OCI-LY1 (cell line): ENCODE measurements around the gene ISG20.
"Not testable (repeated sequence)": the region's sequence is repeated elsewhere in the genome, so short reads cannot be mapped to it uniquely, and the experiment has no call there.

Source experiments
- H2AFZ ChIP-seq: fragments of 200-600 bp; sonication (generic), shearing (Covaris generic); 2 replicates; pipeline ENCODE4 v1.6.0; 2014; ENCODE audit warnings: antibody characterized with exemption, mild to moderate bottlenecking, low read length
- H3F3A ChIP-seq: fragments of 200-600 bp; sonication (generic), shearing (Covaris generic); 2 replicates; pipeline ENCODE4 v1.6.0; 2014; ENCODE audit warnings: mild to moderate bottlenecking, antibody characterized with exemption, low read length, moderate library complexity; ENCODE audit not compliant: insufficient read depth
- H3K27ac ChIP-seq: fragments of 200-600 bp; sonication (generic); 2 replicates; pipeline ENCODE4 v1.5.1; 2014; ENCODE audit warnings: low read length, mixed run types, mild to moderate bottlenecking, low read depth; ENCODE audit not compliant: poor library complexity, severe bottlenecking
- H3K27me3 ChIP-seq: fragments of 200-600 bp; sonication (generic); 2 replicates; pipeline ENCODE4 v1.6.0; 2014; ENCODE audit warnings: antibody characterized with exemption, mild to moderate bottlenecking, low read length, moderate library complexity; ENCODE audit not compliant: insufficient read depth
- H3K36me3 ChIP-seq: fragments of 200-600 bp; sonication (generic); 2 replicates; pipeline ENCODE4 v1.6.1; 2014; ENCODE audit warnings: mild to moderate bottlenecking, antibody characterized with exemption, low read length, moderate library complexity, mixed read lengths; ENCODE audit not compliant: insufficient read depth
- H3K4me1 ChIP-seq: fragments of 200-600 bp; sonication (generic); 2 replicates; pipeline ENCODE4 v1.5.1; 2014; ENCODE audit warnings: mild to moderate bottlenecking, low read length, moderate library complexity; ENCODE audit not compliant: insufficient read depth, severe bottlenecking
- H3K4me2 ChIP-seq: fragments of 200-600 bp; sonication (generic), shearing (Covaris generic); 2 replicates; pipeline ENCODE4 v1.6.1; 2014; ENCODE audit warnings: low read length
- H3K4me3 ChIP-seq: fragments of 200-600 bp; sonication (generic); 2 replicates; pipeline ENCODE4 v1.5.1; 2014; ENCODE audit warnings: low read length, low read depth, mild to moderate bottlenecking, mixed read lengths; ENCODE audit not compliant: poor library complexity, severe bottlenecking
- H3K79me2 ChIP-seq: fragments of 200-600 bp; shearing (Covaris generic); 2 replicates; pipeline ENCODE4 v1.6.1; 2016; ENCODE audit warnings: mixed run types, low read length, mixed read lengths; ENCODE audit not compliant: insufficient read depth
- H3K9ac ChIP-seq: fragments of 200-600 bp; sonication (generic), shearing (Covaris generic); 2 replicates; pipeline ENCODE4 v1.6.1; 2014; ENCODE audit warnings: mild to moderate bottlenecking, low read length, mixed read lengths
- H3K9me2 ChIP-seq: fragments of 200-600 bp; sonication (generic), shearing (Covaris generic); 2 replicates; pipeline ENCODE4 v1.6.1; 2014; ENCODE audit warnings: low read depth, mild to moderate bottlenecking, low read length, mixed read lengths
- H3K9me3 ChIP-seq: fragments of 200-600 bp; shearing (Covaris generic); 2 replicates; pipeline ENCODE4 v1.6.1; 2014; ENCODE audit warnings: low read length, mixed read lengths
- H4K20me1 ChIP-seq: fragments of 200-600 bp; sonication (generic), shearing (Covaris generic); 2 replicates; pipeline ENCODE4 v1.6.0; 2016; ENCODE audit warnings: mild to moderate bottlenecking, low read length; ENCODE audit not compliant: insufficient read depth
- CTCF ChIP-seq: fragments of 200-600 bp; sonication (generic), shearing (Covaris generic); IDR thresholded peaks from 2 replicates; pipeline ENCODE4 v1.5.1; 2017; ENCODE audit warnings: mild to moderate bottlenecking, antibody characterized with exemption, low read length, moderate library complexity, mixed read lengths
- EZH2 ChIP-seq: fragments of 200-600 bp; sonication (generic), shearing (Covaris generic); IDR thresholded peaks from 2 replicates; pipeline ENCODE4 v1.8.0; 2017; ENCODE audit warnings: borderline replicate concordance, mixed run types, mild to moderate bottlenecking, antibody characterized with exemption, low read length, moderate library complexity, mixed read lengths

The ISG20 gene

GRCh38 chr15:88630141-88630721, 8.6 kb upstream of the ISG20 start:
- Histone ChIP-seq H3K36me3 (peaks cover 84% of the 10 kb centered on the region), H3K4me3 (no peak overlapping the region), H3K27ac (no peak overlapping the region), H3K9me2 (no peaks in the 10 kb centered on the region), H3K9ac (no peak overlapping the region), H3K4me1 (peaks cover 32% of the 10 kb centered on the region), H4K20me1 (no peaks in the 10 kb centered on the region), H3K79me2 (peaks cover 6% of the 10 kb centered on the region), H3K27me3 (no peaks in the 10 kb centered on the region), H3K9me3 (no peaks in the 10 kb centered on the region), H2AFZ (no peak overlapping the region), H3K4me2 (no peak overlapping the region), H3F3A (no peaks in the 10 kb centered on the region)
- no peak for TF ChIP-seq EZH2
- TF ChIP-seq CTCF = no peak

- Histone ChIP-seq H4K20me1 (no peaks in the 10 kb centered on the region), H3K79me2 (no peaks in the 10 kb centered on the region), H3K27ac (no peak overlapping the region)
These were observed 7.9 kb upstream of the ISG20 start for GRCh38 chr15:88630798-88631463.

GRCh38 chr15:88631464-88632028, 7.3 kb upstream of the ISG20 start:
- H3K79me2 ChIP-seq = no peaks in the 10 kb centered on the region
- H3K27me3 ChIP-seq = no peaks in the 10 kb centered on the region
- no peak overlapping the region for H3K4me2 ChIP-seq
- no peak overlapping the region for H3K9ac ChIP-seq
- peaks cover 37% of the 10 kb centered on the region for H3K4me1 ChIP-seq
- H4K20me1 ChIP-seq = no peaks in the 10 kb centered on the region
- no peaks in the 10 kb centered on the region for H3F3A ChIP-seq
- H3K36me3 ChIP-seq = peaks cover 75% of the 10 kb centered on the region
- no peaks in the 10 kb centered on the region for H3K9me3 ChIP-seq
- H3K4me3 ChIP-seq = no peak overlapping the region
- H3K9me2 ChIP-seq = no peaks in the 10 kb centered on the region
- H2AFZ ChIP-seq = no peak overlapping the region
- no peak overlapping the region for H3K27ac ChIP-seq
- no peak for TF ChIP-seq CTCF
- no peak for TF ChIP-seq EZH2

More at GRCh38 chr15:88630798-88631463, 7.9 kb upstream of the ISG20 start:
- peaks cover 80% of the 10 kb centered on the region for H3K36me3 ChIP-seq
- no peaks in the 10 kb centered on the region for H3K27me3 ChIP-seq
- H3K9me2 ChIP-seq = no peaks in the 10 kb centered on the region
- H3K4me1 ChIP-seq = peaks cover 36% of the 10 kb centered on the region
- no peak overlapping the region for H3K9ac ChIP-seq
- H3K4me2 ChIP-seq = no peak overlapping the region
- no peaks in the 10 kb centered on the region for H3F3A ChIP-seq
- no peak overlapping the region for H3K4me3 ChIP-seq
- H3K9me3 ChIP-seq = no peaks in the 10 kb centered on the region
- TF ChIP-seq EZH2 = no peak
- no peak for TF ChIP-seq CTCF
- no peak overlapping the region for H2AFZ ChIP-seq

GRCh38 chr15:88632797-88633196, 6.0 kb upstream of the ISG20 start:
- H3K36me3 ChIP-seq = peaks cover 62% of the 10 kb centered on the region
- not testable (repeated sequence) for H3K79me2 ChIP-seq, H3K4me2 ChIP-seq, H3K9ac ChIP-seq, H3K4me3 ChIP-seq, H3K27me3 ChIP-seq, H3K27ac ChIP-seq, H3F3A ChIP-seq, H3K9me3 ChIP-seq, H4K20me1 ChIP-seq, H3K9me2 ChIP-seq, H2AFZ ChIP-seq
- H3K4me1 ChIP-seq = peaks cover 37% of the 10 kb centered on the region
